Limb (tissue), 2 donors: Measurements from ENCODE around the gene NPIPA7.
"Not testable (repeated sequence)": the region's sequence is repeated elsewhere in the genome, so short reads cannot be mapped to it uniquely, and the experiment has no call there.

Experiments
- DNase-seq, 2 donors: peaks; one replicate each; pipeline ENCODE4 v3.0.0-alpha.2; 2016; ENCODE audit errors: extremely low spot score in 2 of 2

The NPIPA7 gene

GRCh38 chr16:16417914-16418544, 39.1 kb downstream of the NPIPA7 start:
- not testable (repeated sequence) for DNase-seq

DNA sequence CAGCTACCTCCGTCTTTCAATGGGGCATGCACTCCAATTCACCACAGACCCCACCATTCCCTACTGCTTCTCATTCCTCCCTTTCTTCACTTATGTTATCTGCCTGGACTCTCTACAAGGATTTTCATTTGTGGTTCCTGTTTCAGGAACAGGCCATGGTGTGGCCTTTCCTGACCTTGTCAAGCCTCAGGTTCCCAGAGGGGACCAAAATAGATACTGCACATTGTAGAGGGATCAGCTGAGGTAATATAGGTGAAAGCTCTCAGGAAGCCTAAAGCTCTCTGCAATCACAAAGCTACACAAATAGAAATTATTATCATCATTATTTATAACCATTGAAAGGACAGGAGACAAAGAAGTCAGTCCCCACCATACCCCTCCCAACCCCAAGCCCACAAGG, 41.6 kb downstream of the NPIPA7 start:
- DNase-seq = not testable (repeated sequence)

GRCh38 chr16:16425146-16425545, 46.2 kb downstream of the NPIPA7 start:
- DNase-seq = not testable (repeated sequence)

DNA sequence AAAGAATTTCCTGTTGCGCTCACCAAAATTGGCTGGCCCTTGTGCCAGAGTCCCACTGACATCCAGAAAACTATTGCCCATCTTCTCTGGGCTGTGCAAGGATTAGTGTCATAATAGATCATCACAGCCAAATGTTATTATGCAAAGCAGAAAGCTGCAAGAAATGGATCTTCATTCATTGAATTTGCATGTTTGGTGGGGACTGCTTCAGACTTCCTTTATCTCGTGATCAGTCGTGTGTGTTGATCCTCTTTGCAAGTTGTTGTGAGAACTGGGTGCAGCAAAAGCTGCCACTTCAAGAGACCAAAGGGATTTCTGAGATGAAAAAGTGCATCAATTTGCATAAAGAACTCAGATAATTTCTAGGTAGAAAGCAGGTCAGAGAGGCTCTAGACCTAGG, 52.2 kb downstream of the NPIPA7 start:
- not testable (repeated sequence) for DNase-seq

DNA sequence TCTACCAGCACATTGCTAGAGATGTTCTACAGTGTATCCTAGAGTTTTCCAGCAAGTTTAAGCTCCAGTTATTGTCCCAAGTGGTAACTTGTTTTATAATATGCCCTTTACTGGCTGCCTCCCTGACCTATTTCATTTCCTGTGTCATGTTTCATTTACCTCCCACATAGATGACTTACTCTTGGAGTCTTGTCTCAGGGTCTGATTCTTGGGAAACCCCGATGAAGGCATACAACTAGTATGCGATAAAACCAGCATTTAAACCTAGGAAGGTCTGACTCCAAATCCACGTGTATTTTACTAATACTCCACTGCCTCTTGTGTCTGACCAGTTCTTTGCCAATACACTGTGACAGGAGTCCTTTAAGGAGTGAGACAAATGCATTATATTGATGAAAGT, 55.8 kb downstream of the NPIPA7 start:
- DNase-seq = not testable (repeated sequence)

GRCh38 chr16:16441401-16441800, 62.5 kb downstream of the NPIPA7 start:
- not testable (repeated sequence) for DNase-seq
